Cardiac muscle cell (in vitro differentiated cells and primary cell): ENCODE data around the gene OLIG2. TPM values are rescaled to one million over a fixed set of nuclear protein-coding genes. Genes with fewer than 3 reads are reported as not detected.

Source experiments
- DNase-seq, 2 donors: peaks; one replicate each; pipeline versions ENCODE4 v3.0.0 to v3.0.0-alpha.2; 2010 to 2017; ENCODE audit warnings: low read depth in 1 of 2, low spot score in 1 of 2
- H3K27ac ChIP-seq: fragments of 200-600 bp; sonication (generic); 2 replicates; pipeline ENCODE4 v1.5.1; 2016
- H3K27me3 ChIP-seq: fragments of 200-600 bp; sonication (generic); 2 replicates; pipeline ENCODE4 v1.6.0; 2016; ENCODE audit warnings: control low read depth
- H3K36me3 ChIP-seq: fragments of 200-600 bp; sonication (generic); 2 replicates; pipeline ENCODE4 v1.5.1; 2016; ENCODE audit warnings: control low read depth
- H3K4me1 ChIP-seq: fragments of 200-600 bp; sonication (generic); 2 replicates; pipeline ENCODE4 v1.8.1; 2017; ENCODE audit warnings: low read depth, mild to moderate bottlenecking, mixed run types
- H3K4me3 ChIP-seq: fragments of 200-600 bp; sonication (generic); 2 replicates; pipeline ENCODE4 v1.5.1; 2016; ENCODE audit warnings: mild to moderate bottlenecking
- H3K9me3 ChIP-seq: fragments of 200-600 bp; sonication (generic); 2 replicates; pipeline ENCODE4 v1.5.1; 2017; ENCODE audit warnings: low read depth, mild to moderate bottlenecking, control low read depth
- CTCF ChIP-seq: IDR thresholded peaks from 2 replicates; pipeline ENCODE4 v1.5.1; 2012; ENCODE audit warnings: low read depth, mild to moderate bottlenecking, low read length
- polyA plus RNA-seq: library from polyadenylated mRNA; unstranded; fragments of >200 nt; fragmentation: Nextera tagmentation; extraction: Ambion mirVana; gene quantifications from 2 replicates; pipeline ENCODE4 v1.2.1, GENCODE V29; 2016
- total RNA-seq: library from RNA; depleted of rRNA; stranded (reverse); fragments of >200 nt; gene quantifications from 2 replicates; pipeline ENCODE4 v1.2.3, GENCODE V29; 2016

Gene OLIG2
- total RNA-seq (0.09 TPM in 1 of 2 replicates, not detected in the other), polyA plus RNA-seq (not detected in 2 replicates)

GRCh38 chr21:33025489-33026442 lies at the start of gene OLIG2:
Gene OLIG2 (plus strand): TSS chr21:33025935. CDS start chr21:33026863, 928 bp downstream.
- DNase-seq, result no peak
- Histone ChIP-seq H3K27ac (no peak within 1 kb of the TSS), H3K36me3 (no peaks in the 10 kb centered on the region), H3K4me1 (peaks cover 5% of the 10 kb centered on the region), H3K4me3 (no peak within 1 kb of the TSS), H3K27me3 (peaks cover 100% of the 10 kb centered on the region), H3K9me3 (no peaks in the 10 kb centered on the region)
- TF ChIP-seq CTCF, result no peak

- Histone ChIP-seq H3K4me3 (no peak overlapping the region), H3K27me3 (no peaks in the 10 kb centered on the region), H3K4me1 (no peaks in the 10 kb centered on the region), H3K36me3 (no peaks in the 10 kb centered on the region), H3K27ac (no peak overlapping the region), H3K9me3 (no peaks in the 10 kb centered on the region)
- no peak for DNase-seq
- TF ChIP-seq CTCF, result no peak
Observed at GRCh38 chr21:32976791-32977190, 48.9 kb upstream of the OLIG2 start.

- H3K4me3 ChIP-seq, result no peak overlapping the region
- H3K36me3 ChIP-seq, result no peaks in the 10 kb centered on the region
- no peaks in the 10 kb centered on the region for H3K9me3 ChIP-seq
- H3K4me1 ChIP-seq, result no peaks in the 10 kb centered on the region
- no peak overlapping the region for H3K27ac ChIP-seq
- no peak for DNase-seq
- no peaks in the 10 kb centered on the region for H3K27me3 ChIP-seq
- TF ChIP-seq CTCF, result no peak
Observed at GRCh38 chr21:32977216-32977615, 48.5 kb upstream of the OLIG2 start.

GRCh38 chr21:32978331-32979270 lies 47.1 kb upstream of the OLIG2 start:
- no peaks in the 10 kb centered on the region for H3K36me3 ChIP-seq
- no peaks in the 10 kb centered on the region for H3K4me1 ChIP-seq
- no peak overlapping the region for H3K27ac ChIP-seq
- no peaks in the 10 kb centered on the region for H3K9me3 ChIP-seq
- no peaks in the 10 kb centered on the region for H3K27me3 ChIP-seq
- no peak for TF ChIP-seq CTCF
- no peak for DNase-seq
- H3K4me3 ChIP-seq, result no peak overlapping the region

- Histone ChIP-seq H3K4me1 (no peaks in the 10 kb centered on the region), H3K4me3 (no peak overlapping the region), H3K27me3 (no peaks in the 10 kb centered on the region), H3K9me3 (no peaks in the 10 kb centered on the region), H3K27ac (no peak overlapping the region), H3K36me3 (no peaks in the 10 kb centered on the region)
- no peak for DNase-seq
- TF ChIP-seq CTCF, result no peak
Observed at GRCh38 chr21:32979598-32980268, 46.0 kb upstream of the OLIG2 start.
